Middle frontal gyrus (tissue), 1 donor: ENCODE results near the gene PTPRJ.

Source experiments
- DNase-seq: peaks from one replicate; pipeline ENCODE4 v3.0.0-alpha.2; 2015; ENCODE audit warnings: low spot score; ENCODE audit errors: extremely low spot score

The PTPRJ gene

DNA sequence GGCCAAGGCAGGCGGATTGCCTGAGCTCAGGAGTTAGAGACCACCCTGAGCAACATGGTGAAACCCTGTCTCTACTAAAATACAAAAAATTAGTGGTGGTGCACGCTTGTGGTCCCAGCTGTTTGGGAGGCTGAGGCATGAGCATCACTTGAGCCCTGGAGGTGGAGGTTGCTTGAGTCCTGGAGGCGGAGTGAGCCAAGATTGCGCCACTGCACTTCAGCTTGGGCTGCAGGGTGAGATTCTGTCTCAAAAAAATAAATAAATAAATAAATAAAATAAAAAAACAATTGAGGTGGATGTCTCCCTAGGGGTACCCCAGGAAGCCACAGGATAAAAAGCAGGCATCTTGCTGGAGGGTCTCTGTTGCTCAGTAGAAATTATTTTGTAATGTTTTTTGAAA is 14.1 kb downstream of the PTPRJ start:
- no peak for DNase-seq

- no peak for DNase-seq
Observed at GRCh38 chr11:47995360-47995769, 15.0 kb downstream of the PTPRJ start.

DNA sequence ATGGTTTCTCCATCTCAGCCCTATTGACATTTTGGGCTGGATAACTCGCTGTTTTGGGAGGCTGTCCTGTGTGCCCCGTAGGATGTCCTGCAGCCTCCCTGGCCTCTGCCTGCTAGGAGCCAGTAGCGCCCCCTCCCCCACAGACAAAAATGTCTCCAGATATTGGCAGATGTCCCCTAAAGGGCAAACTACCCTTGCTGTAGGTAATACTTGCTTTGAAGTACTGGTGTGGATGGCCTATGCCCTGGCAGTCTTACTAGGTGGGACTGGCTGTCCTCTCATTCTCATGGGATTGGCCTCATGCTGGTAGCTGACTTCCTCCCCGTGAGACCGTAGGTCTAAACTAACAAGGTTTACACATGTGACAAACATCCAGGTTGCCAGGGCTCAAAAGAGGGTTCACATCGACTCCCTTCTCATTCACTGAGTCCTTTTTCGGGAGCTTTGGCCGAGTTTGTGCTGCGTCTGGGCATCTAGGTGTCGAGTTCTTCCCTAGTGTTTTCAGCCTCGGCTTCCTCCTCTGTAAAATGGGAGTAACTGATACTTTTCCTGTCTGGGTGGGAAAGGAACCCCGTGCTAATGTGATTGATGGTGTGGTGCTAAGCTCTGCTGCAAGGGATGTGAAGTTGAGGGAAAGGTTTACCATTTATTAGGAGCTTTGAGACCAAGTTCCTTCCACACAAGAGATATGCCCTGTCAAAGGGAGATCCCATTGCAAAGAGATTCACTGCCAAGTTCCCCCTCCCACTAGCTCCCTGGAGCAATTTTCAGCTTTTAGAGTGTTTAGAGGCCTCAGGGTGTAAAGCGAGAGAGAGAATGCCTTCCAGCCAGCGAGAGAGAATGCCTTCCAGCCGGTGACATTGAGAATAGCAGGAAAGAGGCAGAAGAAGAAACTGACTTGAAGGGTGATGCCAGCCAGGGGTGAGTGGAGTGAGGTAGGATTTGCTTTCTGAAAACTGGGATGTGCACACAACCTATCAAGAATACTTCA is 17.0 kb downstream of the PTPRJ start:
- no peak for DNase-seq

GRCh38 chr11:47998345-47998732 is 18.0 kb downstream of the PTPRJ start:
- no peak for DNase-seq

DNA sequence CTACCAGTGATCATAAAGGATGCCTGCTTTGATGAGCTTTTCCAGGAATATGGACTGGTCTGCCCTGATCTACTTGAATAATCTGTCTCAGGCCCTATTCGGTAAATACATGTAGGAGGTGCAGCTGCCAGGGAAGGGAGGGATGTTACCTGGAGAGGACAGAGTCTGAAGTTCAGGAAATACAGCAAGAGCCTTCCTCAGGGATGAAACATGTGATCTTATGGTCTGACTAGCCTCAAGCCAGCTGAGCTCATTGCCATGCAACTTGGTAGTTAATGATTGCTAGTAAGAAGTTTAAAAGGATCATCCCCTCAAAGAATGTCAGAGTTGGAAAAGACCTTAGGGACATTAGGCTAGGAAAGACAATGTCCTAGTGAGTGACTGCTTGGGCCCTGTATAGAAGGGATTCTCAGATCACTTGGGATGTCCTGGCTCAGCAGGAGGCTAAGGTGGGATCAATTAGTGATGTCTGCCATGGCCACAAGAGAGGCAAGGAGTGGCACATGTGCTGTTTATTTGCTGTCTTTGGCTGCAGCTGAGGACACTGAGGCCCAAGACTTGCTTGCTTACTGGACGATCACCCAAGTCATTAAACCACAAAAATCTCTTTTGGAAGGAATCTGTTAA is 18.5 kb downstream of the PTPRJ start:
- DNase-seq = no peak

DNA sequence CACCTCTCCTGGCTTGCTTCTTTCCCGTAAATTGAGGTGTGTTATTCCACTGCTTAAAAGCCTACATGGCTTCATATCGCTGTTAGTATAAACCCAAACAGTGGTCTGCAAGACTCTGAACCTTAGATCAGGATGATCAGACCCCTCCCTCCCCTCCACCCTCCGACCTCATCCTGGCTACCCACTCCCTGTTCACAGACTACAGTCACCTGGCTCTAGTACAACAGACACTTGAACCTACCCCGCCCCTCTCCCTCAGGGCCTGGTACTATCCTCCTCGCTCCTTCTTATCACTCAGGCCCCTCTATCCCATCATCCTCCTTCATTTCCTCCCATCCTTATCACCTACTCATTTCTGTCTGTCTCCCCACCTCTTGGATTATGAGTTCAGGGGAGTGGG is 20.1 kb downstream of the PTPRJ start:
- DNase-seq = no peak

DNA sequence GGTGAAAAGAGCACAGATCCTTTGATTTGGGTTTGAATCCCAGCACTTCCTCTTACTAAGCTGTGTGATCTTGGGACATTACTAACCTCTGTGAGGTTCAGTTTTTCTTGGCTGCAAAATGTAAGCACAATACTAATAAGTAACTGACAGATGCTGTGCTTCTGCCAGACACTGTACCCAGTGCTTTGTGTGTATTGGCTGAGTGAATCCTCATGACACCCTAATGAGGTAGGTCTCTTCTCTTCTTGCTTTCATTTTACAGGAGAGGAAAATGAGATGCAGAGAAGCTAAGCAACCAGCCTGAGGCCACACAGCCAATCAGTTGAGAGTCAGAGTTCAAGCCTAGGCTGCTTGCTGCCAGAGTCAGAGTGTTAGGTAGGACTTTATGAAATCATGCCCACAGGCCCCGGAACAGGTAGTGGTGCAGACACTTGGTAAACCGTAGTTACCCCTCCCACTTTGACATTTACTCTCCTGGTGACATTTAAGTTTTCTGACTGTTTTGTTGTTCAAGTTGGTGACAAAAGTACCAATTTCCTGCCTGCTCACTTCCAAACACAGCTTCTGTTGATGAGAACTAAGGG is 21.2 kb downstream of the PTPRJ start:
- DNase-seq = no peak

DNA sequence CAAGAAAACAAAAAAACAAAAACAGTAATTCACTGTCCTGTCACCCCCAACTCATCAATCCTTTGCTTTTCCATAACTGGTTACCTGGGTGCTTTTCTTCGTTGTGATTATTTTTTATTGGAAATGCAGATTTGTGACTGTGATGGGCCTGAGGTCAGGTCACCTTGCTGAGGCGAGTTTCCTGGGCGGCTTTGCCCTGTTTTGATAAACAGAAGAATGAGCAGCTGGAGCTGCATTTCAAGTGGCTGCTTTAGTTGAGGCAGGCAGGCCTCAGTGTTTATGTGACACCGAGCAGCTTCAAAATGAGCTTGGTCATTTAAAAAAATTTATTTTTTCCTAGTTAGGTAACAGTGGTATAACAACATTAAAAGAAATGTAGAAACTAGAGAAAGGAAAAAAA is 22.2 kb downstream of the PTPRJ start:
- DNase-seq = no peak

- no peak for DNase-seq
Observed at GRCh38 chr11:48003926-48004325, 23.6 kb downstream of the PTPRJ start.

DNA sequence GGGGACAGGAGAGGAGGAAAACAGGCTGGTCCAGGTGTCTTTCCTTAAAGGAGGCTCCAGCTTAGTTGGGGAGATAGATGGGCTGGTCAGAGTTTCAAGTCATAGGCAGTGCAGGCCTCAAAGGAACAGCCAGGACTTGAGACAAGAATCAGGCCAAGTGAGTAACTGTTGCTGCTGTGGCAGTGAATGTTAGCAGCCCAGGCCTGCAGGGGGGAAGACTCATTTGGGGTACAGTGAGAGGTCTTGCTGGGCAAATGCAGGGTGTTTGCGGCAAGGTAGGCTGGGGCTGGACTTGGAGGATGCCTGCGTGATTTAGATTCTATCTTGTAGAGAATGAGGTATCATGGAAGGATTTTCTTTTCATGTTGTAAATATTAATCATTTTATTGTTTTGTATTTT is 24.1 kb downstream of the PTPRJ start:
- DNase-seq = no peak

DNA sequence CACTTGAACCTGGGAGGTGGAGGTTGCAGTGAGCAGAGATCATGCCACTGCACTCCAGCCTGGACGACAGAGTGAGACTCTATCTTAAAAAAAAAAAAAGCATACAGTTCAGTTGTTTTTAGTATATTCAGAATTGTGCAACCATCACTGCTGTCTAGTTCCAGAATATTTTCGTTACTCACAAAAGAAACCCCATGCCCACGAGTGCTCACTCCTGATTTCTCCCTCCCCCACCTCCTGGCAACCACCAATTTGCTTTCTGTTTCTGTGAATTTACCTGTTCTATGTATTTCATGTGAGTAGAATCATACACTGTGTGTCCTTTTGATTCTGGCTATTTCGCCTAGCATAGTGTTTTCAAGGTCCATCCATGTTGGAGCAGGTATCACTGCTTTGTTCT is 24.8 kb downstream of the PTPRJ start:
- DNase-seq = no peak

- DNase-seq = no peak
Observed at GRCh38 chr11:48005831-48006270, 25.5 kb downstream of the PTPRJ start.

- DNase-seq = no peak
Observed at GRCh38 chr11:48006301-48006992, 26.1 kb downstream of the PTPRJ start.

GRCh38 chr11:48007677-48008076 is 27.3 kb downstream of the PTPRJ start:
- DNase-seq = no peak

DNA sequence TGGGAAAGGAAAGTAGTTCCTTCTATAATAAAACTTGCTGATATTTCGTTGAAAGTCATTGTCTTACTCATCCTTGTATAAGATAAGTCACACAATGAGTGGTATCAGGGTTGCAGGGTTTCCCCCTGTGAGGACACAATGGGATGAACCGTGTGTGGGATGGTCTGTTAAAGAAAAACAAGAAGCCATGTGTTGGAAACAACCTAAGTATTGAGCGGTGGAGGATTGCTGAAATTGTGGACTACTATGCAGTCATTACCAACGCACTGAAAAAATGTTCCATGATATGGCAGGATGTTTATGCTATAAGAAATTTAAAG is 28.6 kb downstream of the PTPRJ start:
- no peak for DNase-seq

DNA sequence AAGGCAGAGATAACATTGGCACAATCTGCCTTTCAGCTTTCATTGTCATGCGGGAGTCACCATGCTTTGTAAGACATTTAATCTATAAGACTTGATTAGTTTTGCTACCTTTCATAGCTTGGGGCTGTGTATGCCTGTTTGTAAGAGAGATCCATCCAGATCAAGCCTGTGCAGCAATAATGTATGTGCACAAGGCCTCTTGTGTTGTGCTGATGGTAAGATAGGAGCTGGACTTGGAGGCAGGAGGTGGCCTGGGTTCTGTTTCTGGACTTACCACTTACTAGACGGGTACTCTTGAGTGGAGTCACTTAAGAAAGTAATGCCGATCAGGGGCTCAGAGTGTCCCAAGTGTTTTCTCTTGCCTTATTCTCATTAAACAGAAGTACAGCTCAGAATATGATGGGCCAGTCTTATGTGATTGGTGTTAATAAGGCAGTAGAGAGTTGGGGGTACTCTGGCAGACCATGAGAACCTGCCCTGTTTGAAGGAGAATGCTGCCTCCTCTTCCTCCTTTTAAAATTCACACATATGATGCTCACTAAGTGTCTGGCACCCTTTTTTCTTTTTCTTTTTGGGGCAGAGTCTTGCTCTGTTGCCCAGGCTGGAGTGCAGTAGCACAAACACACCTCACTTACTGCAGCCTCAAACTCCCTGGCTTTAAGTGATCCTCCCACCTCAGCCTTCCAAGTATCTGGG is 30.9 kb downstream of the PTPRJ start:
- no peak for DNase-seq

- DNase-seq = no peak
Observed at GRCh38 chr11:48011798-48012391, 31.5 kb downstream of the PTPRJ start.

DNA sequence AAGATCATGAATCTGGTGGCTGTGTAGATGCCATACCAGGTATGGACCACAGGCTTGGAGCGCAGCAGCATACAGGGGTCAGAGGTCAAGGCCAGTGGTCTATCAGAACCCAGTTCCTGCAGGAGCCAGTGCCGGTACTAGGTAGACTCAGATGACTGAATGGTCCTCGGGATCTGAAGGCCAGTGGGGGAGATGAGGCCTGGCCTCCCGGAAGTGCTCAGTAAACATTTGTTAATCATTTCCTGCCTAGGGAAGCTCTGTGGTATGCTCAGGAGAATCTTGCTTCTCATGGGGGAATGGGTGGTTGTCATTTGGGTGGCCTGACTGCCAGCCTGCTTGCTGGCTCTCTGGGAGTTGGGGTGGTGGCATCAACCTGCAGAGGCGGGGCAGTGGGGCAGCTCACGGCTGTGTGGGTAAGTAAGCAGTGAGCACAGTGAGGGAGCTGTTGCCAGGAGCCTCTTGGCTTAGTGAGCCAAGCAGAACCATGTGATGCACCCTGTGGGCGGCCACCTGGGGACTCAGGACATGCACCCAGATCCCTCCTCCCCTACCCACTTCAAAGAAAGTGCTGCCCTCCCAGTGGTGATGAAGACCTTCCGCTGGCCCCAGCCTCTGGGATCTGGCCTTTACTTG is 33.0 kb downstream of the PTPRJ start:
- DNase-seq = no peak

- no peak for DNase-seq
Observed at GRCh38 chr11:48014917-48015316, 34.6 kb downstream of the PTPRJ start.

GRCh38 chr11:48017105-48017830 is 36.9 kb downstream of the PTPRJ start:
- DNase-seq = no peak
